ENCODE measurements around the gene UBAC1. TPM values are rescaled to one million over a fixed set of nuclear protein-coding genes. Genes with fewer than 3 reads are reported as not detected.

Gene UBAC1
- total and polyA plus RNA-seq, 9 of the 15 experiments (the other 6 are each of a cell fraction or from before 2014, with no cell fraction given) = 94.0 to 399 (median 228) TPM

DNA sequence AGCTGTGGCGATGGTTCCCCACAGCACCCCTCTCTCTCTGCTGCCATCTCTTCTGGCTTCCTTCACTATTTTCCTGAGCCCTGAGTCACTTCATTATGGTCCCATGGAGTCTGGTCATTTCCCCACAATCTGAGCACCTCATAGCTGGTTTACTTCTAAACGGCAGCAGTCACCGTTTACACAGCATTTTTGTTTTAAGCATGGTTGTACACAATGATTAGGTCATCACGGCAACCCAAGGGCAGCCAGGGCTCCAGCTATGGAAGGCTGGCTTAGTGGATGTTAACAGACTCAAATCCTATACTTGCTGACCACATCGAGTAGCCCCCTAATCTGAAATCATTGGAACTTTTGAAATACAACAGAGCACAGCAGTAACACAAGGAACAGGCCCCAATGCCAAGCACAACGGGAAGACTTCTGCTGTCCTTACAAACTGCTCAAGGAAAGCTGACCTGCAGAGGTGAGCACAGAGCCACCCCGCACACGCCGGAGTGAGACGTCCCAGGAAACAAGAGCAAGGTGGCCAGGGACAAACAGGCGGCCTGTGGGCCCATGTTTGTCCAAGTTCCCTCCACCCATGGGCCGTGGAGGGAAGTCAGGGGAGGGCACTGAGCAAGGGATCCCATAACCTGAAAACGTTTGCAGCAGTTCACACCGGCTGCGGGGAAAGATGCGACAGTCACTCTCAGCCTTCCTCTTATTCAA, 76.7 kb downstream of the UBAC1 start:
- Histone ChIP-seq H3K36me3 (ENCODE audit: control insufficient read depth, insufficient read depth, low read length) (peaks cover 28% of the 10 kb centered on the region; the same call in 2 of the 3 replicates), H3K9me1 (ENCODE audit: control insufficient read depth, insufficient read depth, low read length) (peaks cover 21% of the 10 kb centered on the region), H3K4me1 (replicated peaks in 1 of 2; ENCODE audit: control insufficient read depth in 2 of 2, insufficient read depth in 2 of 2, low read length in 2 of 2) (peaks cover 25 to 56% of the 10 kb centered on the region in 2 experiments), H2AFZ (ENCODE audit: low read depth, low read length) (no peak overlapping the region), H3K79me2 (ENCODE audit: control insufficient read depth, insufficient read depth, low read length) (peaks cover 91% of the 10 kb centered on the region), H3K4me2 (ENCODE audit: insufficient read depth, low read length) (no peak overlapping the region; the same call in 1 of the 2 replicates), H4K20me1 (replicated peaks; ENCODE audit: control insufficient read depth, insufficient read depth, low read length) (peaks cover 77% of the 10 kb centered on the region), H3K9me3 (replicated peaks; ENCODE audit: control insufficient read depth, insufficient read depth, low read depth, low read length) (no peaks in the 10 kb centered on the region), H3K27me3 (ENCODE audit: control insufficient read depth in 2 of 2, insufficient read depth in 2 of 2, low read length in 2 of 2) (no peaks in the 10 kb centered on the region), H3K27ac (ENCODE audit: extremely low read depth, low read depth, low read length) (peak overlapping the region; percentile 16; the same call in 1 of the 3 replicates), H3K4me3 (no peak overlapping the region), H3K9ac (ENCODE audit: insufficient read depth in 1 of 2, low read depth in 2 of 2, low read length in 2 of 2) (peak overlapping the region in 1 of 2 experiments; percentile 24; a peak in 2 of 4 replicates)
- WGBS (ENCODE audit: insufficient coverage, low coverage, missing lambda C conversion rate) = 57% methylated on average over 11 of the region's 16 CpGs
- ATAC-seq (no peak), FAIRE-seq (no peak), DNase-seq (ENCODE audit: extremely low read depth in 1 of 4, low spot score in 3 of 4) (no peak)
- no TSS peak for BruUV-seq (replicated peaks)
- CTCF ChIA-PET (ENCODE audit: low intra/inter-chr PET ratio) = no interaction called here
- POLR2A ChIA-PET = interaction anchor here (0.7 to 1.6 kb wide), 4 partner anchors 9 to 19 kb away, joined by 3 to 8 read pairs (median 4); no protein-coding TSS in a partner anchor
- intact Hi-C loops (cut with micrococcal nuclease) = no loop called here
- in situ Hi-C loops (cut with MboI) = no loop called here
- no peak for TF ChIP-seq YY1 (IDR thresholded peaks at IDR 0.05; ENCODE audit: borderline replicate concordance in 1 of 3, control insufficient read depth in 1 of 3, extremely low read depth in 1 of 3, insufficient read depth in 3 of 3, insufficient read length in 1 of 3, insufficient replicate concordance in 2 of 3, low read depth in 1 of 3, low read length in 2 of 3)
- TF ChIP-seq ZNF384 (IDR thresholded peaks at IDR 0.05; ENCODE audit: low read depth, low read length) = no peak
- TF ChIP-seq, protein P1, sequence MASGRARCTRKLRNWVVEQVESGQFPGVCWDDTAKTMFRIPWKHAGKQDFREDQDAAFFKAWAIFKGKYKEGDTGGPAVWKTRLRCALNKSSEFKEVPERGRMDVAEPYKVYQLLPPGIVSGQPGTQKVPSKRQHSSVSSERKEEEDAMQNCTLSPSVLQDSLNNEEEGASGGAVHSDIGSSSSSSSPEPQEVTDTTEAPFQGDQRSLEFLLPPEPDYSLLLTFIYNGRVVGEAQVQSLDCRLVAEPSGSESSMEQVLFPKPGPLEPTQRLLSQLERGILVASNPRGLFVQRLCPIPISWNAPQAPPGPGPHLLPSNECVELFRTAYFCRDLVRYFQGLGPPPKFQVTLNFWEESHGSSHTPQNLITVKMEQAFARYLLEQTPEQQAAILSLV (tag; IDR thresholded peaks at IDR 0.05) = 0 out of 2 replicates have a peak, but pooled peaks have one; percentile 14
- peak; percentile 26; the same call in 1 of the 2 replicates for TF ChIP-seq C11orf30 (IDR thresholded peaks at IDR 0.05; ENCODE audit: low read depth)
- TF ChIP-seq, protein P2, sequence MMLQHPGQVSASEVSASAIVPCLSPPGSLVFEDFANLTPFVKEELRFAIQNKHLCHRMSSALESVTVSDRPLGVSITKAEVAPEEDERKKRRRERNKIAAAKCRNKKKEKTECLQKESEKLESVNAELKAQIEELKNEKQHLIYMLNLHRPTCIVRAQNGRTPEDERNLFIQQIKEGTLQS (IDR thresholded peaks at IDR 0.05) = peak; percentile 63
- TF ChIP-seq, protein P2 (CRISPR knock-in tag; conservative IDR thresholded peaks at IDR 0.05) = no peak
